NCI-H345 (cell line): ENCODE results near the gene DENND2D.
A peak's percentile ranks its signal among the peaks of the same experiment; 100 is the strongest.

Experiments used
- DNase-seq: peaks from one replicate; lab custom pipeline; 2025; lab: John Stamatoyannopoulos, UW

The DENND2D gene

GRCh38 chr1:111199881-111200801 lies at the start of gene DENND2D:
DENND2D (minus strand) TSS chr1:111200646; CDS start chr1:111200459, 187 bp downstream.
- no peak for DNase-seq

- DNase-seq = no peak
These were observed 49.5 kb upstream of the DENND2D start for GRCh38 chr1:111249960-111250359.

GRCh38 chr1:111247125-111247838 lies 46.8 kb upstream of the DENND2D start:
- no peak for DNase-seq

- DNase-seq = no peak
These were observed 42.5 kb upstream of the DENND2D start for GRCh38 chr1:111242805-111243523.

GRCh38 chr1:111241797-111242196 lies 41.4 kb upstream of the DENND2D start:
- no peak for DNase-seq

GRCh38 chr1:111238056-111238795 lies 37.8 kb upstream of the DENND2D start:
- DNase-seq = no peak

GRCh38 chr1:111236806-111237205 lies 36.4 kb upstream of the DENND2D start:
- DNase-seq = no peak

GRCh38 chr1:111236379-111236778 lies 35.9 kb upstream of the DENND2D start:
- DNase-seq = no peak

- no peak for DNase-seq
These were observed 34.4 kb upstream of the DENND2D start for GRCh38 chr1:111234866-111235265.

- DNase-seq = no peak
These were observed 33.8 kb upstream of the DENND2D start for GRCh38 chr1:111234258-111234657.

GRCh38 chr1:111232134-111232533 lies 31.7 kb upstream of the DENND2D start:
- DNase-seq = no peak

GRCh38 chr1:111228748-111229126 lies 28.3 kb upstream of the DENND2D start:
- DNase-seq = no peak

- no peak for DNase-seq
These were observed 27.7 kb upstream of the DENND2D start for GRCh38 chr1:111227851-111228747.

- DNase-seq = no peak
These were observed 27.0 kb upstream of the DENND2D start, which contains the start of gene CHI3L2 for GRCh38 chr1:111227434-111227833. CHI3L2 (plus strand) TSS chr1:111227713; CDS start chr1:111227730, 17 bp downstream.

- no peak for DNase-seq
These were observed 25.4 kb upstream of the DENND2D start for GRCh38 chr1:111225717-111226400.

- no peak for DNase-seq
These were observed 24.6 kb upstream of the DENND2D start for GRCh38 chr1:111225091-111225490.

GRCh38 chr1:111223126-111223685 lies 22.8 kb upstream of the DENND2D start:
- DNase-seq = no peak

GRCh38 chr1:111222308-111223125 lies 22.1 kb upstream of the DENND2D start:
- DNase-seq = peak; percentile 80
